ENCODE measurements around the gene DMAC2L. TPM values are rescaled to one million over a fixed set of nuclear protein-coding genes. Genes with fewer than 3 reads are reported as not detected.

DMAC2L gene
- total RNA-seq, 1 experiment from 2014 or later = 8.9 TPM

DNA sequence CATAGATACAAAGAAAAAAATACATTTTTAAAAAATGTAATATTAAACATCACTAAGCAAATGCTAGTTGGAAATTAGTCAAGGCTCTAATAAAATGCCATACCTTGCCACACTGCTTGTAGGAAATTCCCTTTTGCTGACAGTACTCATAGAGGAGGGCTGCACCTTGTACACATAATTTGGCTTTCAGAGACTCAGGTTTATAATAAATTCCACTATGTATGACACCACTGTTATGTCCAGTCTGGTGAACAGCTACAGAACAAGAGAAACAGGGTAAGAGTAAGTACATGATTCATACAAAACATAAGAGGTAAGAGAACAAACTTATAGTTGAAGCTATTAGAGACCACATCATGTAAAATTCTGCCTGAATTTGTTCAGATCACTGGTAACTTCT, 10.2 kb upstream of the DMAC2L start:
- ChIA-PET RAD21 (ENCODE audit: low non-redundant PET in 1 of 2, low total read pairs in 2 of 2, uncharacterized antibody in 2 of 2, unreplicated experiment in 2 of 2) (no interaction called here), CTCF (no interaction called here), POLR2A (no interaction called here)
- no TSS peak for BruUV-seq (replicated peaks)
- Histone ChIP-seq H3K4me1 (ENCODE audit: control insufficient read depth in 1 of 2, insufficient read depth in 2 of 2, low read length in 2 of 2) (no peaks in the 10 kb centered on the region), H3K9me3 (ENCODE audit: control insufficient read depth in 1 of 2, insufficient read depth in 1 of 2, low read depth in 1 of 2, low read length in 2 of 2) (no peaks in the 10 kb centered on the region), H3K9me2 (ENCODE audit: insufficient read depth) (no peaks in the 10 kb centered on the region), H3K36me3 (ENCODE audit: control insufficient read depth in 1 of 2, insufficient read depth in 2 of 2, low read length in 2 of 2) (peaks cover 0 to 3% of the 10 kb centered on the region in 2 experiments; a peak in 1 of 4 replicates), H3K4me3 (replicated peaks in 1 of 2; ENCODE audit: low read depth in 1 of 2, low read length in 2 of 2) (no peak overlapping the region), H3K27me3 (ENCODE audit: insufficient read depth, low read length) (no peaks in the 10 kb centered on the region), H3K79me2 (ENCODE audit: insufficient read depth, low read length) (peaks cover 51% of the 10 kb centered on the region), H2AFZ (ENCODE audit: low read depth, low read length, poor library complexity, severe bottlenecking) (no peak overlapping the region), H3K4me2 (ENCODE audit: low read length) (no peak overlapping the region), H4K20me1 (ENCODE audit: insufficient read depth) (no peaks in the 10 kb centered on the region), H3K27ac (ENCODE audit: low read depth, low read length) (no peak overlapping the region), H3K9ac (ENCODE audit: low read length) (no peak overlapping the region)
- no peak for DNase-seq (ENCODE audit: low read depth, low spot score)
- intact Hi-C loops (cut with micrococcal nuclease) = no loop called here
- TF ChIP-seq POLR2A (IDR thresholded peaks at IDR 0.05; ENCODE audit: borderline replicate concordance, extremely low read depth, insufficient read depth, insufficient read length) (no peak), POLR2AphosphoS5 (IDR thresholded peaks at IDR 0.05; ENCODE audit: low read depth, low read length) (no peak), MAX (IDR thresholded peaks at IDR 0.05) (no peak), SIN3A (IDR thresholded peaks at IDR 0.05; ENCODE audit: low read depth) (no peak), SP1 (IDR thresholded peaks at IDR 0.05; ENCODE audit: low read depth) (no peak), JUND (IDR thresholded peaks at IDR 0.05) (no peak)
- TF ChIP-seq, protein P1, sequence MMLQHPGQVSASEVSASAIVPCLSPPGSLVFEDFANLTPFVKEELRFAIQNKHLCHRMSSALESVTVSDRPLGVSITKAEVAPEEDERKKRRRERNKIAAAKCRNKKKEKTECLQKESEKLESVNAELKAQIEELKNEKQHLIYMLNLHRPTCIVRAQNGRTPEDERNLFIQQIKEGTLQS (IDR thresholded peaks at IDR 0.05) = no peak
- TF ChIP-seq, protein P2, sequence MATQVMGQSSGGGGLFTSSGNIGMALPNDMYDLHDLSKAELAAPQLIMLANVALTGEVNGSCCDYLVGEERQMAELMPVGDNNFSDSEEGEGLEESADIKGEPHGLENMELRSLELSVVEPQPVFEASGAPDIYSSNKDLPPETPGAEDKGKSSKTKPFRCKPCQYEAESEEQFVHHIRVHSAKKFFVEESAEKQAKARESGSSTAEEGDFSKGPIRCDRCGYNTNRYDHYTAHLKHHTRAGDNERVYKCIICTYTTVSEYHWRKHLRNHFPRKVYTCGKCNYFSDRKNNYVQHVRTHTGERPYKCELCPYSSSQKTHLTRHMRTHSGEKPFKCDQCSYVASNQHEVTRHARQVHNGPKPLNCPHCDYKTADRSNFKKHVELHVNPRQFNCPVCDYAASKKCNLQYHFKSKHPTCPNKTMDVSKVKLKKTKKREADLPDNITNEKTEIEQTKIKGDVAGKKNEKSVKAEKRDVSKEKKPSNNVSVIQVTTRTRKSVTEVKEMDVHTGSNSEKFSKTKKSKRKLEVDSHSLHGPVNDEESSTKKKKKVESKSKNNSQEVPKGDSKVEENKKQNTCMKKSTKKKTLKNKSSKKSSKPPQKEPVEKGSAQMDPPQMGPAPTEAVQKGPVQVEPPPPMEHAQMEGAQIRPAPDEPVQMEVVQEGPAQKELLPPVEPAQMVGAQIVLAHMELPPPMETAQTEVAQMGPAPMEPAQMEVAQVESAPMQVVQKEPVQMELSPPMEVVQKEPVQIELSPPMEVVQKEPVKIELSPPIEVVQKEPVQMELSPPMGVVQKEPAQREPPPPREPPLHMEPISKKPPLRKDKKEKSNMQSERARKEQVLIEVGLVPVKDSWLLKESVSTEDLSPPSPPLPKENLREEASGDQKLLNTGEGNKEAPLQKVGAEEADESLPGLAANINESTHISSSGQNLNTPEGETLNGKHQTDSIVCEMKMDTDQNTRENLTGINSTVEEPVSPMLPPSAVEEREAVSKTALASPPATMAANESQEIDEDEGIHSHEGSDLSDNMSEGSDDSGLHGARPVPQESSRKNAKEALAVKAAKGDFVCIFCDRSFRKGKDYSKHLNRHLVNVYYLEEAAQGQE (IDR thresholded peaks at IDR 0.05; ENCODE audit: low read depth) = no peak
- ATAC-seq = no peak
